Measurements from ENCODE around the gene ZNF710.

- no peak for TF ChIP-seq CTCF (IDR thresholded peaks at IDR 0.05)
- TF ChIP-seq POLR2A (IDR thresholded peaks at IDR 0.05) = no peak
Measured at GRCh38 chr15:90020936-90021507, 19.9 kb downstream of the ZNF710 start.

All from testis (tissue), 2 donors.